A549 (cell line): ENCODE data around the gene ACBD6. TPM values are rescaled to one million over a fixed set of nuclear protein-coding genes. Genes with fewer than 3 reads are reported as not detected.

Source experiments
- ATAC-seq, 2 experiments: fragments of 200-7000 bp in 1 of 2; fragments of >200 bp in 1 of 2; cut with Nextera tagmentation in 1 of 2; cut with Tn5 transposase in 1 of 2; 3 replicates each; pipeline versions ENCODE4 v1.8.0 to v1.9.1; 2018 to 2020; ENCODE audit warnings: mild to moderate bottlenecking in 1 of 2, moderate library complexity in 1 of 2
- CTCF ChIA-PET: fragments of 300-600 bp; sonication (Branson Sonifier 250); formaldehyde crosslinking; extraction: SDS; loops from one replicate; lab custom pipeline; 2021; ENCODE audit warnings: antibody characterized with exemption, inconsistent platforms; lab: Yijun Ruan, JAX
- POLR2A ChIA-PET: fragments of 350-600 bp; formaldehyde crosslinking; extraction: SDS; loops from one replicate; lab custom pipeline; 2021; ENCODE audit warnings: antibody characterized with exemption, inconsistent platforms; lab: Yijun Ruan, JAX
- DNase-seq, 2 experiments: peaks; one replicate each; pipeline versions ENCODE4 v3.0.0 to v3.0.0-alpha.2; 2011 to 2016; ENCODE audit warnings: low read depth in 1 of 2, low spot score in 1 of 2
- FAIRE-seq: peaks from 2 replicates; lab custom pipeline; 2011; peaks lifted over from hg19 to GRCh38; lab: Jason Lieb, UNC
- H3K27ac ChIP-seq, 2 experiments: fragments of >200 bp; sonication (Bioruptor Twin); formaldehyde crosslinking; 3 replicates each; pipeline ENCODE4 v1.5.1; 2016 to 2017
- H3K4me1 ChIP-seq: fragments of >200 bp; sonication (Bioruptor Twin); formaldehyde crosslinking; 3 replicates; pipeline ENCODE4 v1.6.1; 2016
- H3K4me2 ChIP-seq: fragments of >200 bp; sonication (Bioruptor Twin); formaldehyde crosslinking; 3 replicates; pipeline ENCODE4 v1.6.1; 2016
- H3K4me3 ChIP-seq: fragments of >200 bp; sonication (Bioruptor Twin); formaldehyde crosslinking; 3 replicates; pipeline ENCODE4 v1.5.1; 2016
- H3K9me3 ChIP-seq: fragments of >200 bp; sonication (Bioruptor Twin); formaldehyde crosslinking; 3 replicates; pipeline ENCODE4 v1.6.1; 2016
- CBX2 ChIP-seq: fragments of 200-600 bp; sonication (generic); IDR thresholded peaks from 2 replicates; pipeline ENCODE4 v1.6.1; 2016; ENCODE audit warnings: low read depth, mild to moderate bottlenecking, borderline replicate concordance
- CHD2 ChIP-seq: fragments of 150-350 bp; IDR thresholded peaks from 2 replicates; pipeline ENCODE4 v1.6.1; 2014; ENCODE audit warnings: low read length; ENCODE audit not compliant: partially characterized antibody
- FOSB ChIP-seq: fragments of 250-450 bp; sonication (Bioruptor Pico); IDR thresholded peaks from 2 replicates; pipeline ENCODE4 v1.5.0; 2020; ENCODE audit warnings: mild to moderate bottlenecking, moderate library complexity
- FOSL2 ChIP-seq, 2 experiments: fragments of 450-650 bp in 1 of 2; fragments of >200 bp in 1 of 2; sonication (Bioruptor Twin) in 1 of 2; formaldehyde crosslinking; IDR thresholded peaks; 2 replicates each; pipeline versions ENCODE4 v1.5.0 to v1.6.1; 2016 to 2020; ENCODE audit warnings: mild to moderate bottlenecking in 1 of 2, moderate library complexity in 1 of 2
- FOXS1 ChIP-seq: fragments of 250-450 bp; sonication (Bioruptor Pico); IDR thresholded peaks from 2 replicates; pipeline ENCODE4 v1.5.0; 2020; ENCODE audit warnings: mild to moderate bottlenecking, moderate library complexity
- HDAC2 ChIP-seq: fragments of 200-600 bp; sonication (generic); IDR thresholded peaks from 2 replicates; pipeline ENCODE4 v1.6.1; 2016
- HES2 ChIP-seq: fragments of >200 bp; sonication (Bioruptor Twin); formaldehyde crosslinking; IDR thresholded peaks from 2 replicates; pipeline ENCODE4 v1.6.1; 2016
- HOXB5 ChIP-seq: fragments of 250-450 bp; sonication (Bioruptor Pico); IDR thresholded peaks from 2 replicates; pipeline ENCODE4 v1.5.0; 2020; ENCODE audit warnings: mild to moderate bottlenecking, moderate library complexity
- JUNB ChIP-seq: fragments of >200 bp; sonication (Bioruptor Twin); formaldehyde crosslinking; IDR thresholded peaks from 2 replicates; pipeline ENCODE4 v1.6.1; 2016
- KDM1A ChIP-seq: fragments of 200-600 bp; sonication (generic); IDR thresholded peaks from 2 replicates; pipeline ENCODE4 v1.6.1; 2016; ENCODE audit warnings: low read depth, mild to moderate bottlenecking
- MAFK ChIP-seq: fragments of 450-650 bp; IDR thresholded peaks from 2 replicates; pipeline ENCODE4 v1.6.1; 2014; ENCODE audit not compliant: partially characterized antibody
- MAX ChIP-seq: IDR thresholded peaks from 2 replicates; pipeline ENCODE4 v1.6.1; 2012
- NFE2L2 ChIP-seq: fragments of 150-350 bp; conservative IDR thresholded peaks from 2 replicates; pipeline ENCODE4 v1.6.1; 2014; ENCODE audit warnings: low read length
- NR3C1 ChIP-seq: fragments of >200 bp; sonication (Bioruptor Twin); formaldehyde crosslinking; IDR thresholded peaks from 3 replicates; pipeline ENCODE4 v1.6.1; 2017
- PHF8 ChIP-seq: fragments of 200-600 bp; sonication (generic); IDR thresholded peaks from 2 replicates; pipeline ENCODE4 v1.6.1; 2016; ENCODE audit warnings: low read depth, mild to moderate bottlenecking, antibody characterized with exemption, moderate library complexity, borderline replicate concordance
- POLR2AphosphoS2 ChIP-seq: conservative IDR thresholded peaks from 2 replicates; pipeline ENCODE4 v1.6.1; 2012; ENCODE audit warnings: low read length, improper control_type of control experiment, inconsistent platforms
- RAD21 ChIP-seq, 2 experiments: fragments of >200 bp in 1 of 2; sonication (Bioruptor Twin) in 1 of 2; formaldehyde crosslinking in 1 of 2; IDR thresholded peaks in 1 of 2; conservative IDR thresholded peaks in 1 of 2; 2 replicates in 1 of 2; 3 replicates in 1 of 2; pipeline ENCODE4 v1.6.1; 2012 to 2018; ENCODE audit warnings: inconsistent platforms in 1 of 2
- RARB ChIP-seq: fragments of 250-450 bp; sonication (Bioruptor Pico); IDR thresholded peaks from 2 replicates; pipeline ENCODE4 v1.8.0; 2021; ENCODE audit warnings: mild to moderate bottlenecking, moderate library complexity
- RCOR1 ChIP-seq: fragments of 150-350 bp; IDR thresholded peaks from 2 replicates; pipeline ENCODE4 v1.6.1; 2014; ENCODE audit warnings: antibody characterized with exemption, low read length, low read depth
- SREBF2 ChIP-seq: fragments of 450-650 bp; IDR thresholded peaks from 2 replicates; pipeline ENCODE4 v1.6.1; 2014; ENCODE audit warnings: mild to moderate bottlenecking, moderate library complexity
- ZC3H11A ChIP-seq: fragments of 450-650 bp; IDR thresholded peaks from 2 replicates; pipeline ENCODE4 v1.6.1; 2014; ENCODE audit warnings: antibody characterized with exemption, mild to moderate bottlenecking
- ZNF302 ChIP-seq: fragments of 250-450 bp; sonication (Bioruptor Pico); IDR thresholded peaks from 2 replicates; pipeline ENCODE4 v1.9.0; 2021; ENCODE audit warnings: inconsistent platforms, mild to moderate bottlenecking, moderate library complexity
- WGBS: methylation state at CpG from one replicate; pipeline ENCODE4 v1.1.6; 2017; ENCODE audit errors: missing lambda C conversion rate; 5-methylcytosine and 5-hydroxymethylcytosine counted together
- polyA plus RNA-seq, 4 experiments: library from polyadenylated mRNA; depleted of rRNA in 3 of 4; stranded (reverse); fragments of >200 nt; fragmentation: RNase III in 1 of 4; extraction: RNeasy Plus Mini Kit Qiagen cat#74134 plus additional on column Dnase treatment in 1 of 4; gene quantifications; 2 replicates in 3 of 4; 3 replicates in 1 of 4; pipeline ENCODE4 v1.2.3, GENCODE V29; 2011 to 2017
- TF ChIP-seq, protein P1 (sequence below): fragments of >200 bp; sonication (Bioruptor Twin); formaldehyde crosslinking; IDR thresholded peaks from 3 replicates; pipeline ENCODE4 v1.6.1; 2016
- TF ChIP-seq, protein P2 (sequence below): fragments of >200 bp; sonication (Bioruptor Twin); formaldehyde crosslinking; IDR thresholded peaks from 3 replicates; pipeline ENCODE4 v1.5.1; 2016
- TF ChIP-seq, protein P3 (sequence below): IDR thresholded peaks from 2 replicates; pipeline ENCODE4 v1.6.1; 2012; ENCODE audit warnings: low read depth, borderline replicate concordance

The ACBD6 gene
- polyA plus RNA-seq, 2 of the 4 experiments (the other 2 are of a cell fraction): 61.4 to 91.3 TPM

DNA sequence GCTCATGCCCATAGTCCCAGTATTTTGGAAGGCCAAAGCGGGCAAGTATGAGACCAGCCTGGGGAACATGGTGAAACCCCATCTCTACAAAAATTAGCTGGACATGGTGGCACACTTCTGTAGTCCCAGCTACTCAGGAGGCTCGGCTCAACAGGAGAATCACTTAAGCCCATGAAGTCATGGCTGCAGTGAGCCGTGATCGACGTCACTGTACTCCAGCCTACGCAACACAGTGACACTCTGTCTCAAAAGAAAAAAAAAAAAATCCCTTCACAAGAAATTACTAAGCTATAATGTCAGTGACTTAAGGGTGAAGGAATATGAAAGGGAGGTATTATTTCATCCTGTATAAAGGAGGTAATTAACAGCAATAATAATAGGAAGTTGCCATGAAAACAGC lies 99.8 kb downstream of the ACBD6 start:
- Histone ChIP-seq H3K4me1 (no peaks in the 10 kb centered on the region), H3K27ac (no peak overlapping the region), H3K4me3 (no peak overlapping the region), H3K4me2 (no peak overlapping the region), H3K9me3 (no peaks in the 10 kb centered on the region)
- DNase-seq (no peak), ATAC-seq (no peak), FAIRE-seq (no peak)
- ChIA-PET CTCF (no interaction called here), POLR2A (no interaction called here)
- WGBS: 77% methylated on average over 6 of the region's 6 CpGs
- no peak for TF ChIP-seq HOXB5 (CRISPR knock-in tag)
- TF ChIP-seq CHD2: no peak
- no peak for TF ChIP-seq SREBF2
- TF ChIP-seq RAD21 (conservative IDR thresholded peaks at IDR 0.05 in 1 of 2, IDR thresholded peaks at IDR 0.05 in 1 of 2): no peak
- TF ChIP-seq FOXS1 (CRISPR knock-in tag): no peak
- no peak for TF ChIP-seq FOSL2 (IDR thresholded peaks at IDR 0.05)
- no peak for TF ChIP-seq FOSL2 (CRISPR knock-in tag; IDR thresholded peaks at IDR 0.05)
- TF ChIP-seq, all 56 proteins: peak for 0

- H3K4me3 ChIP-seq: no peak overlapping the region
- no peaks in the 10 kb centered on the region for H3K9me3 ChIP-seq
- no peak for TF ChIP-seq RARB (CRISPR knock-in tag)
- no peak for TF ChIP-seq CBX2
- TF ChIP-seq, protein P1, sequence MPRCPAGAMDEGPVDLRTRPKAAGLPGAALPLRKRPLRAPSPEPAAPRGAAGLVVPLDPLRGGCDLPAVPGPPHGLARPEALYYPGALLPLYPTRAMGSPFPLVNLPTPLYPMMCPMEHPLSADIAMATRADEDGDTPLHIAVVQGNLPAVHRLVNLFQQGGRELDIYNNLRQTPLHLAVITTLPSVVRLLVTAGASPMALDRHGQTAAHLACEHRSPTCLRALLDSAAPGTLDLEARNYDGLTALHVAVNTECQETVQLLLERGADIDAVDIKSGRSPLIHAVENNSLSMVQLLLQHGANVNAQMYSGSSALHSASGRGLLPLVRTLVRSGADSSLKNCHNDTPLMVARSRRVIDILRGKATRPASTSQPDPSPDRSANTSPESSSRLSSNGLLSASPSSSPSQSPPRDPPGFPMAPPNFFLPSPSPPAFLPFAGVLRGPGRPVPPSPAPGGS: no peak
- TF ChIP-seq MAFK: no peak
- TF ChIP-seq, protein P2, sequence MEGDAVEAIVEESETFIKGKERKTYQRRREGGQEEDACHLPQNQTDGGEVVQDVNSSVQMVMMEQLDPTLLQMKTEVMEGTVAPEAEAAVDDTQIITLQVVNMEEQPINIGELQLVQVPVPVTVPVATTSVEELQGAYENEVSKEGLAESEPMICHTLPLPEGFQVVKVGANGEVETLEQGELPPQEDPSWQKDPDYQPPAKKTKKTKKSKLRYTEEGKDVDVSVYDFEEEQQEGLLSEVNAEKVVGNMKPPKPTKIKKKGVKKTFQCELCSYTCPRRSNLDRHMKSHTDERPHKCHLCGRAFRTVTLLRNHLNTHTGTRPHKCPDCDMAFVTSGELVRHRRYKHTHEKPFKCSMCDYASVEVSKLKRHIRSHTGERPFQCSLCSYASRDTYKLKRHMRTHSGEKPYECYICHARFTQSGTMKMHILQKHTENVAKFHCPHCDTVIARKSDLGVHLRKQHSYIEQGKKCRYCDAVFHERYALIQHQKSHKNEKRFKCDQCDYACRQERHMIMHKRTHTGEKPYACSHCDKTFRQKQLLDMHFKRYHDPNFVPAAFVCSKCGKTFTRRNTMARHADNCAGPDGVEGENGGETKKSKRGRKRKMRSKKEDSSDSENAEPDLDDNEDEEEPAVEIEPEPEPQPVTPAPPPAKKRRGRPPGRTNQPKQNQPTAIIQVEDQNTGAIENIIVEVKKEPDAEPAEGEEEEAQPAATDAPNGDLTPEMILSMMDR: no peak
- no peak for TF ChIP-seq HDAC2
- TF ChIP-seq ZC3H11A: no peak
- no peak for TF ChIP-seq HES2
- no peak for TF ChIP-seq PHF8
- no peak for TF ChIP-seq JUNB
- no peak for TF ChIP-seq MAX
- TF ChIP-seq NR3C1: no peak
- no peak for TF ChIP-seq NFE2L2
- TF ChIP-seq POLR2AphosphoS2: no peak
- TF ChIP-seq, protein P3, sequence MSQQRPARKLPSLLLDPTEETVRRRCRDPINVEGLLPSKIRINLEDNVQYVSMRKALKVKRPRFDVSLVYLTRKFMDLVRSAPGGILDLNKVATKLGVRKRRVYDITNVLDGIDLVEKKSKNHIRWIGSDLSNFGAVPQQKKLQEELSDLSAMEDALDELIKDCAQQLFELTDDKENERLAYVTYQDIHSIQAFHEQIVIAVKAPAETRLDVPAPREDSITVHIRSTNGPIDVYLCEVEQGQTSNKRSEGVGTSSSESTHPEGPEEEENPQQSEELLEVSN: no peak
- no peak for TF ChIP-seq RCOR1
- no peak for TF ChIP-seq CHD2
- TF ChIP-seq ZNF302 (CRISPR knock-in tag): no peak
- TF ChIP-seq FOSB (CRISPR knock-in tag): no peak
- TF ChIP-seq KDM1A: no peak
- H3K4me2 ChIP-seq: no peak overlapping the region
- ChIA-PET CTCF (no interaction called here), POLR2A (no interaction called here)
- DNase-seq: no peak
- H3K4me1 ChIP-seq: no peaks in the 10 kb centered on the region
- no peak for ATAC-seq
- FAIRE-seq: no peak
- WGBS: 95% methylated on average over 1 of the region's 1 CpG
- H3K27ac ChIP-seq: no peak overlapping the region
Observed at GRCh38 chr1:180402001-180402400, 100.4 kb downstream of the ACBD6 start.
